ENCODE results near the gene CLEC18A.
"Not testable (repeated sequence)": the region's sequence is repeated elsewhere in the genome, so short reads cannot be mapped to it uniquely, and the experiment has no call there.

The CLEC18A gene

DNA sequence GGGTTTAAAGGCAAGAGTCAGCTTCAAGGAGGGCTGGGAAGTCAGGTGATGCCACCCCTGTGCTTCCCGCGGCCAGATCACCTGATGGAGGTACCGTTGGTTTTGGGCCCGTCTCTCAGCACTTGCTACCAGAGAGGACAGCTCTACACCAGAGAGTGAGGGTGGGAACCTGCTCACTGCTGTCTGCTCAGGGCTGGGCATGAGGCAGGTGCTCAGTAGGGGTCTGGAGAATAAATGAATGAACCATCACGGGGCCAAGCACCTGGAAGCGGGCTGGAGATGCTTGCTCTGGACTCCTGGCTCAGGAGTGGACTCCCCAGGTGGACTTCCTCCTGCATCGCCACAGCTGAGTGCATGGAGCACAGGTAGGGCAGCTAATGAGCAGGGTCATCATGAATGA, 21.0 kb downstream of the CLEC18A start:
- WGBS (ENCODE audit: insufficient coverage, insufficient read length) = no CpG with 5 or more reads among the region's 7 CpGs
- H3K4me1 ChIP-seq (ENCODE audit: control insufficient read depth, insufficient read depth, low read length); H3K27me3 ChIP-seq (ENCODE audit: control insufficient read depth, insufficient read depth, low read length); H3K27ac ChIP-seq (ENCODE audit: low read length); H3K36me3 ChIP-seq (ENCODE audit: control insufficient read depth, insufficient read depth, low read length); DNase-seq (ENCODE audit: low read depth, low spot score); H3K9me3 ChIP-seq (ENCODE audit: control insufficient read depth, insufficient read depth, low read length); H3K4me3 ChIP-seq (ENCODE audit: low read length): not testable (repeated sequence)

DNA sequence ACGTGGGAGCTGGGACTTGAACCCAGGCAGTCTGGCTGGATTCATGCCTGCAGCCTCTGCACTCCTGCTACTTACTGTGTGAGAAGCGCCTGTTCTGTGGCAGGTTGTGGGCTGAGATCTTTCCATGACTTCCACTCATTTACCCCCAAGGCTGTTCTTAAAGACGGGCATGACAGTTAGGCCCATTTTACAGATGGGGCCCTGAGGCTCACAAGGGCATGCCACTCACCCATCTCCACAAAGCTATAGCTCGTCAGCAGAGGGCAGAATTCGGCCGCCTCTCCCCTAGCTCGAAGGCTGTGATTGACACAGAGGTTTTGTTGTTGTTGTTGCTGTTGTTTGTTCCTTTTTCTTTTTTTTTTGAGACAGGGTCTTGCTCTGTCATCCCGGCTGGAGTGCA, 21.8 kb downstream of the CLEC18A start:
- no CpG with 5 or more reads among the region's 8 CpGs for WGBS (ENCODE audit: insufficient coverage, insufficient read length)
- H3K36me3 ChIP-seq (ENCODE audit: control insufficient read depth, insufficient read depth, low read length); H3K27me3 ChIP-seq (ENCODE audit: control insufficient read depth, insufficient read depth, low read length); H3K9me3 ChIP-seq (ENCODE audit: control insufficient read depth, insufficient read depth, low read length); DNase-seq (ENCODE audit: low read depth, low spot score); H3K4me1 ChIP-seq (ENCODE audit: control insufficient read depth, insufficient read depth, low read length); H3K4me3 ChIP-seq (ENCODE audit: low read length); H3K27ac ChIP-seq (ENCODE audit: low read length): not testable (repeated sequence)

DNA sequence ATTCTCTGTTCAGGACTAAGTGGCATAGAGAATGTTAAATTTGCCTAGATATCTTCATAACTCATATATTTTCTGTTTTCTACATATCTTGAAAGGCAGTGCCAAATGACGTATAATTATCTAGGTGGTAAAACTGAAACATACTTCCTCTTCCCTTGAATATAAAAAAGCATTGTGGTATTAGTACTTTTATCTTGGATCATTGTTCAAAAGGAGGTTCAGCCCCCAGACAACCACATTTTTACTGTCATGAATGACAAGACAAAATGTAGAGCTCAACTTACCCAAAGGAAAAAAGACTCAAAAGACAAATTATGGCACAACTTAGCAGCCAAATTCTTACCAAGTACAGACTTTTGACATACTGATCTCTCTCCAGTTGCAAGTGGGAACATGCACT, 34.1 kb downstream of the CLEC18A start:
- H3K9me3 ChIP-seq (ENCODE audit: control insufficient read depth, insufficient read depth, low read length); H3K27me3 ChIP-seq (ENCODE audit: control insufficient read depth, insufficient read depth, low read length); H3K4me1 ChIP-seq (ENCODE audit: control insufficient read depth, insufficient read depth, low read length); H3K4me3 ChIP-seq (ENCODE audit: low read length); H3K36me3 ChIP-seq (ENCODE audit: control insufficient read depth, insufficient read depth, low read length); DNase-seq (ENCODE audit: low read depth, low spot score); H3K27ac ChIP-seq (ENCODE audit: low read length): not testable (repeated sequence)
- no CpG with 5 or more reads among the region's 1 CpG for WGBS (ENCODE audit: insufficient coverage, insufficient read length)

DNA sequence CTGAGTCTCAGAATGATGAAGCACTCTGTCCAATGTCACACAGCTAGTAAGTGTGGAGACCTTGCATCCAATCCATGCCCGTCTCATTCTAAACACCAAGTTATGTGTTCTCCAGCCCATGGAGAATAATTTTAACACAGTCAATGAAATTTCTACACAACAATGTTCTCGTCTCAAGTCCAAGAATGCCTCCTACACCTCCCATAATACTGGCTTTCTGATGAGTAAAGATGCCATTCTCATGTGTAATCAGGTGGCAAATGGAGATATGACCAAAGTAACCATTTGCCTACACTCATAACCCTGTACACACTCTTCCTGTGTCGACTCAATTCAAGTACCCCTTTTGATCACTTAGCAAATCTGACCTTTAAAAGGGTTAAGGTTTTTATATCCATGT, 46.8 kb downstream of the CLEC18A start:
- not testable (repeated sequence) for DNase-seq (ENCODE audit: low read depth, low spot score); H3K9me3 ChIP-seq (ENCODE audit: control insufficient read depth, insufficient read depth, low read length); H3K27ac ChIP-seq (ENCODE audit: low read length); H3K27me3 ChIP-seq (ENCODE audit: control insufficient read depth, insufficient read depth, low read length); H3K36me3 ChIP-seq (ENCODE audit: control insufficient read depth, insufficient read depth, low read length); H3K4me1 ChIP-seq (ENCODE audit: control insufficient read depth, insufficient read depth, low read length); H3K4me3 ChIP-seq (ENCODE audit: low read length)
- WGBS (ENCODE audit: insufficient coverage, insufficient read length) = no CpG with 5 or more reads among the region's 3 CpGs

GRCh38 chr16:69999801-70000200, 48.7 kb downstream of the CLEC18A start:
- not testable (repeated sequence) for H3K4me1 ChIP-seq (ENCODE audit: control insufficient read depth, insufficient read depth, low read length); H3K9me3 ChIP-seq (ENCODE audit: control insufficient read depth, insufficient read depth, low read length); H3K36me3 ChIP-seq (ENCODE audit: control insufficient read depth, insufficient read depth, low read length); H3K27me3 ChIP-seq (ENCODE audit: control insufficient read depth, insufficient read depth, low read length); H3K4me3 ChIP-seq (ENCODE audit: low read length); DNase-seq (ENCODE audit: low read depth, low spot score); H3K27ac ChIP-seq (ENCODE audit: low read length)
- WGBS (ENCODE audit: insufficient coverage, insufficient read length) = no CpG with 5 or more reads among the region's 9 CpGs

- H3K36me3 ChIP-seq (ENCODE audit: control insufficient read depth, insufficient read depth, low read length); H3K27ac ChIP-seq (ENCODE audit: low read length); DNase-seq (ENCODE audit: low read depth, low spot score); H3K9me3 ChIP-seq (ENCODE audit: control insufficient read depth, insufficient read depth, low read length); H3K4me1 ChIP-seq (ENCODE audit: control insufficient read depth, insufficient read depth, low read length); H3K27me3 ChIP-seq (ENCODE audit: control insufficient read depth, insufficient read depth, low read length); H3K4me3 ChIP-seq (ENCODE audit: low read length): not testable (repeated sequence)
- no CpG with 5 or more reads among the region's 2 CpGs for WGBS (ENCODE audit: insufficient coverage, insufficient read length)
Measured at GRCh38 chr16:70003511-70003910, 52.4 kb downstream of the CLEC18A start.

DNA sequence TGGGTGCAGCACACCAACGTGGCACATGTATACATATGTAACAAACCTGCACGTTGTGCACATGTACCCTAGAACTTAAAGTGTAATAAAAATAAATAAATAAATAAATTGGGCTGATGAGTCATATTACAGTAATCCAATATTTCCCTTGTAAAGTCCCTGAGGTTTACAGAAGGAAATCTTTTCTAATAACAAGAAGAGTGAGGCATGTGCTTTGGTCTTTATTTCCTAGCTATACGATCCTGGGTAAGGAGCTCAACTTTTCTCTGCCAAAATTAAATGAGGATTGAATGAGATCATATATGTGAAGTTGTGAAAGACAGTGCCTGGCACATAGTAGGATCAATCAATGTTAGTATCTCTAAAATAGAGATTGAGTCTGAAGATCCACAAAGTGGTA, 57.5 kb downstream of the CLEC18A start:
- not testable (repeated sequence) for H3K36me3 ChIP-seq (ENCODE audit: control insufficient read depth, insufficient read depth, low read length); H3K4me3 ChIP-seq (ENCODE audit: low read length); H3K27ac ChIP-seq (ENCODE audit: low read length); H3K27me3 ChIP-seq (ENCODE audit: control insufficient read depth, insufficient read depth, low read length); DNase-seq (ENCODE audit: low read depth, low spot score); H3K4me1 ChIP-seq (ENCODE audit: control insufficient read depth, insufficient read depth, low read length); H3K9me3 ChIP-seq (ENCODE audit: control insufficient read depth, insufficient read depth, low read length)
- WGBS (ENCODE audit: insufficient coverage, insufficient read length) = no CpG with 5 or more reads among the region's 3 CpGs

DNA sequence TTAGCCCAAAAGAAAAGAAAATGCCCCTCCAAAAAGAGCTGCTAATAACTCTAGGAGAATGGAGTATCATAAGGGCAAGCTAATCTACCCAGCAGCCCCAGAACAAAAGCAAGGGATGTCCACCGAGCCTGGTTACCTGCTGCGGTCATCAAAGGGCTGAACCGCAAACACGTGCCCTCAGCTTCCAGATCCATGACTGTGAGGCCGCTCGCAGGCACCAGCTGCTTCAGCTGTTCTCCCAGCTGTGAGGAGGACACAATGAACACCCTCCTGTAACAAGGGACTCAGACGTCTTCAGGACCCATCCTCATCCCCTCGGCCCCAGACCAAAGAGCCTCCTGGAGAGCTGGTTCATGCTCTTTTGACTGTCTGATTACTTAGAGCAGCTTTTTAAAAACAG, 59.5 kb downstream of the CLEC18A start:
- H3K27me3 ChIP-seq (ENCODE audit: control insufficient read depth, insufficient read depth, low read length); H3K4me3 ChIP-seq (ENCODE audit: low read length); H3K4me1 ChIP-seq (ENCODE audit: control insufficient read depth, insufficient read depth, low read length); H3K36me3 ChIP-seq (ENCODE audit: control insufficient read depth, insufficient read depth, low read length); H3K27ac ChIP-seq (ENCODE audit: low read length); DNase-seq (ENCODE audit: low read depth, low spot score); H3K9me3 ChIP-seq (ENCODE audit: control insufficient read depth, insufficient read depth, low read length): not testable (repeated sequence)
- no CpG with 5 or more reads among the region's 8 CpGs for WGBS (ENCODE audit: insufficient coverage, insufficient read length)

GRCh38 chr16:70011120-70011519, 60.0 kb downstream of the CLEC18A start:
- not testable (repeated sequence) for DNase-seq (ENCODE audit: low read depth, low spot score); H3K27me3 ChIP-seq (ENCODE audit: control insufficient read depth, insufficient read depth, low read length); H3K36me3 ChIP-seq (ENCODE audit: control insufficient read depth, insufficient read depth, low read length); H3K4me1 ChIP-seq (ENCODE audit: control insufficient read depth, insufficient read depth, low read length); H3K9me3 ChIP-seq (ENCODE audit: control insufficient read depth, insufficient read depth, low read length); H3K4me3 ChIP-seq (ENCODE audit: low read length); H3K27ac ChIP-seq (ENCODE audit: low read length)
- no CpG with 5 or more reads among the region's 11 CpGs for WGBS (ENCODE audit: insufficient coverage, insufficient read length)

GRCh38 chr16:70012354-70012753, 61.2 kb downstream of the CLEC18A start:
- not testable (repeated sequence) for H3K27me3 ChIP-seq (ENCODE audit: control insufficient read depth, insufficient read depth, low read length); H3K4me1 ChIP-seq (ENCODE audit: control insufficient read depth, insufficient read depth, low read length); H3K27ac ChIP-seq (ENCODE audit: low read length); H3K4me3 ChIP-seq (ENCODE audit: low read length); DNase-seq (ENCODE audit: low read depth, low spot score); H3K9me3 ChIP-seq (ENCODE audit: control insufficient read depth, insufficient read depth, low read length); H3K36me3 ChIP-seq (ENCODE audit: control insufficient read depth, insufficient read depth, low read length)
- no CpG with 5 or more reads among the region's 11 CpGs for WGBS (ENCODE audit: insufficient coverage, insufficient read length)

- not testable (repeated sequence) for H3K4me1 ChIP-seq (ENCODE audit: control insufficient read depth, insufficient read depth, low read length); DNase-seq (ENCODE audit: low read depth, low spot score); H3K27ac ChIP-seq (ENCODE audit: low read length); H3K36me3 ChIP-seq (ENCODE audit: control insufficient read depth, insufficient read depth, low read length); H3K4me3 ChIP-seq (ENCODE audit: low read length); H3K27me3 ChIP-seq (ENCODE audit: control insufficient read depth, insufficient read depth, low read length); H3K9me3 ChIP-seq (ENCODE audit: control insufficient read depth, insufficient read depth, low read length)
- WGBS (ENCODE audit: insufficient coverage, insufficient read length) = no CpG with 5 or more reads among the region's 11 CpGs
Measured at GRCh38 chr16:70012951-70013350, 61.8 kb downstream of the CLEC18A start.
